CD8-positive, alpha-beta memory T cell (primary cell): Measurements from ENCODE around the gene HDGF. TPM values are rescaled to one million over a fixed set of nuclear protein-coding genes. Genes with fewer than 3 reads are reported as not detected.
A peak's percentile ranks its signal among the peaks of the same experiment; 100 is the strongest.
"Not testable (repeated sequence)": the region's sequence is repeated elsewhere in the genome, so short reads cannot be mapped to it uniquely, and the experiment has no call there.

ENCODE experiments used
- CTCF ChIA-PET: fragments of 350-600 bp; sonication (Branson Sonifier 250); formaldehyde crosslinking; loops from one replicate; lab custom pipeline; 2021; ENCODE audit warnings: antibody characterized with exemption; lab: Charles Lee
- POLR2A ChIA-PET: fragments of 350-600 bp; sonication (Branson Sonifier 250); formaldehyde crosslinking; loops from one replicate; lab custom pipeline; 2021; ENCODE audit warnings: antibody characterized with exemption; lab: Charles Lee
- DNase-seq, 5 donors: peaks; one replicate each; pipeline versions ENCODE4 v3.0.0 to v3.0.0-alpha.2; 2020 to 2022; ENCODE audit warnings: mixed read lengths in 1 of 5
- H3K27ac ChIP-seq: one replicate; pipeline ENCODE4 v1.7.0; 2013; ENCODE audit warnings: low read depth, mild to moderate bottlenecking, low read length, moderate library complexity
- H3K27me3 ChIP-seq: 2 replicates; pipeline ENCODE4 v1.7.0; 2013; ENCODE audit warnings: low read length, mild to moderate bottlenecking; ENCODE audit not compliant: insufficient read depth, poor library complexity, severe bottlenecking
- H3K36me3 ChIP-seq: 2 replicates; pipeline ENCODE4 v1.7.0; 2013; ENCODE audit warnings: mild to moderate bottlenecking, low read length, moderate library complexity; ENCODE audit not compliant: insufficient read depth
- H3K4me1 ChIP-seq: 2 replicates; pipeline ENCODE4 v1.7.0; 2013; ENCODE audit warnings: mild to moderate bottlenecking, low read length, moderate library complexity; ENCODE audit not compliant: insufficient read depth
- H3K4me3 ChIP-seq: 2 replicates; pipeline ENCODE4 v1.7.0; 2013; ENCODE audit warnings: mild to moderate bottlenecking, low read length
- H3K9me3 ChIP-seq: 2 replicates; pipeline ENCODE4 v1.7.0; 2013; ENCODE audit warnings: mild to moderate bottlenecking, low read length
- H3K27ac Mint-ChIP-seq, 8 donors: one replicate each; pipeline ENCODE4 v1.8.0; 2020 to 2021; ENCODE audit warnings: mixed read lengths in 8 of 8, mild to moderate bottlenecking in 6 of 8, inconsistent platforms in 3 of 8, moderate library complexity in 3 of 8
- H3K27me3 Mint-ChIP-seq, 2 donors: one replicate each; pipeline ENCODE4 v1.8.0; 2020 to 2021; ENCODE audit warnings: mixed read lengths in 2 of 2, mild to moderate bottlenecking in 1 of 2, moderate library complexity in 1 of 2
- H3K36me3 Mint-ChIP-seq, 3 donors: one replicate each; pipeline ENCODE4 v1.8.0; 2020 to 2021; ENCODE audit warnings: mixed read lengths in 3 of 3, inconsistent platforms in 1 of 3, mild to moderate bottlenecking in 1 of 3
- H3K4me1 Mint-ChIP-seq, 3 donors: one replicate each; pipeline ENCODE4 v1.8.0; 2020 to 2021; ENCODE audit warnings: mixed read lengths in 3 of 3, inconsistent platforms in 1 of 3, mild to moderate bottlenecking in 1 of 3
- H3K4me3 Mint-ChIP-seq, 7 donors: one replicate each; pipeline ENCODE4 v1.8.0; 2020 to 2021; ENCODE audit warnings: mixed read lengths in 7 of 7, mild to moderate bottlenecking in 6 of 7, moderate library complexity in 4 of 7, inconsistent platforms in 2 of 7
- H3K9me3 Mint-ChIP-seq, 5 donors: one replicate each; pipeline ENCODE4 v1.8.0; 2020 to 2022; ENCODE audit warnings: mixed read lengths in 5 of 5, mild to moderate bottlenecking in 3 of 5, moderate library complexity in 2 of 5, inconsistent platforms in 1 of 5
- polyA plus RNA-seq: library from polyadenylated mRNA; unstranded; fragments of 300-500 nt; fragmentation: Illumina TruSeq; gene quantifications from one replicate; pipeline ENCODE4 v1.2.3, GENCODE V29; 2021
- total RNA-seq, 2 experiments: library from RNA; stranded (reverse); gene quantifications; one replicate each; pipeline ENCODE4 v1.2.3, GENCODE V29; 2021

Gene HDGF
- total and polyA plus RNA-seq, 3 experiments from 2014 or later, result 46.0 to 299 (median 297) TPM

DNA sequence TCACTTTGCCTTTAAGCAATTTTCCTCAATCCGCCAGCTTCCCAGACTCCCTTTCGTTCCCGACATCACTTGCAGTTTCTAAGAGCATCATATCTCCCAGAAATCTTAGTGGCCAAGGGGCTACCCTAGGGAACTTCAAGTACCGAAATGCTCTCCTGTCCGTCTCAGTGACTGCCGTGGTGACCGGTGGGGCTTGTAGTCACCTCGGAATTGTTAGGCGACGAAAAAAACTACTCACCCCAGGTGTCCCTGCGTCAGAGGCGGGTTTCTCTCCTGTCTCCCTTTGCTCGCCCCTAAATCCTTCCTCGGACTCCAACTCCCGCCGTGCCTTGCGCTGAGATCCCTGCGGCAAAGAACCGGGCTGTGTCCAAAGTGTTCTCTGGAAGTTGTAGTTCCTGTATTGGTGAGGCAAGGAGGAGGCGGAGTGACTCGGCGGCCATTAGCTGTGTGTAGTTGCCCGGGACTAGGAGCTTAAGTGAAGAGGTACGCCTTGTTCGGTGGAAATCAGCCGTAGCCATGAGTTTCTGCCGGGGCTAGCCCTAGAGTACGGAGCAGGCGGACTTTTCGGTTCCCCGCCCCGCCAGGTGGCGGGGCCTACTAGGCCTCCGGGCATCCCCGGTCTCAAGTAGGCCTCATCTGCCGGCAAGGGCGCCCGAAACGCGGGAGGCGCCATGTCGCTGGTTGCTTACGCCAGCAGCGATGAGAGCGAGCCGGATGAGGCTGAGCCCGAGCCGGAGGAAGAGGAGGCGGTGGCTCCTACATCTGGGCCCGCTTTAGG is 15.8 kb upstream of the HDGF start, which contains the start of gene PRCC:
Gene PRCC, plus strand, starts transcription at position 435 of the 778 bp plus-strand sequence. Its CDS starts 237 bp downstream, at position 672.
- DNase-seq, result peak; percentile 93 to 99 (median 99)
- peaks cover 4 to 27% (median 4%) of the 10 kb centered on the region in 3 donors for H3K36me3 Mint-ChIP-seq
- H3K4me3 Mint-ChIP-seq, result no peak within 1 kb of the TSS
- CTCF ChIA-PET, result interaction anchor here (1.4 to 10.4 kb wide), 6 partner anchors 11 to 78 kb away, joined by 3 to 92 read pairs (median 8); partner anchors contain the start of genes HDGF, ISG20L2, METTL25B and MRPL24
- Histone ChIP-seq H3K9me3 (no peaks in the 10 kb centered on the region), H3K27me3 (no peaks in the 10 kb centered on the region), H3K4me3 (peak within 1 kb of the TSS; percentile 85), H3K27ac (peak within 1 kb of the TSS; percentile 97), H3K4me1 (peaks cover 42% of the 10 kb centered on the region), H3K36me3 (peaks cover 12% of the 10 kb centered on the region)
- POLR2A ChIA-PET, result interaction anchor here (0.7 to 3.3 kb wide), 4 partner anchors 15 to 159 kb away, joined by 3 to 42 read pairs (median 22); partner anchors contain the start of genes HDGF, ISG20L2, METTL25B and MRPL24
- peaks cover 0 to 1% of the 10 kb centered on the region in 2 donors for H3K27me3 Mint-ChIP-seq
- H3K9me3 Mint-ChIP-seq, result no peaks in the 10 kb centered on the region
- H3K4me1 Mint-ChIP-seq, result peaks cover 28 to 46% (median 37%) of the 10 kb centered on the region in 3 donors
- H3K27ac Mint-ChIP-seq, result peak within 1 kb of the TSS in 2 of 8 donors; percentile 85 to 96

DNA sequence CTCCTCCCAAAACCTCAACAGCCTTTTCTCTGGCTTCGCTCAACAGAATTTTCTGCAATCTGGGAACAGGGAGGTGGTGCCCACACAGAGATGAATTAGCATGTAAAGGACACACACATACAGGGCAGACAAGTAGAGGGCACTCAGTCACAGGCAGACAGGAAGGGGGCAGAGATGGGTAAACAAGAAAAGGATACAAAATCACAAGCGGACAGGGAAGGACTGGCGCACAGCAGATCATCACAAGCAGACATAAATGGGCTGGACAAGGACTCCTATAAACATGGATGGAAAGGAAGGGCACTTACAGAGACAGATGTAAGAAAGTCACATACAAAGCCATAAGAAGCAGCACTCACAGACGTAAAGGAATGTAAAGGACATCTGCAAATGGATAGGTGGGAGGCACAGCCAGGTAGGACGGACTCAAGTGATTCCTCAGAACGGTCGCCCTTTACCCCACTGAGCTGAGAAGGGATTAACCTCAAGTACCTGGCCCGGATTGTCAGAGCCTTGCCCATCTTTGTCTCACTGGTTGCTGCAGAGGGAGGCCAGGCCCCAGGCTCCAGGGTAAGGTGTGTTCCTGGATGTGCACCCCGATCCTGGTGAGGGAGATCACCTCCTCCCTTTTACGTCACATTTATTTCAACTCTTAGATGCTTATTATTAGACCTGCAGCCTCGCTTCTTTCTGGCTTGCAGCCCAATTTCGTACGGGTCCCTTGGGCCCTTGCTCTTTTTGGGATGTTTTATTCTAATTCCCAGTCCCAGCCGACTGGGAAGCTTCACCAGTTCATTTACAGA is 15.0 kb upstream of the HDGF start:
- POLR2A ChIA-PET, result interaction anchor here (2.3 to 3.3 kb wide), 3 partner anchors 15 to 39 kb away, joined by 16 to 42 read pairs (median 28); partner anchors contain the start of genes HDGF, ISG20L2, METTL25B and MRPL24
- peaks cover 40% of the 10 kb centered on the region for H3K4me1 ChIP-seq
- Mint-ChIP-seq H3K27ac (peak overlapping the region in 1 of 8 donors; percentile 96), H3K4me1 (peaks cover 26 to 39% (median 33%) of the 10 kb centered on the region in 3 donors), H3K9me3 (no peaks in the 10 kb centered on the region), H3K36me3 (peaks cover 4 to 24% (median 4%) of the 10 kb centered on the region in 3 donors), H3K4me3 (no peak overlapping the region), H3K27me3 (peaks cover 0 to 1% of the 10 kb centered on the region in 2 donors)
- peak overlapping the region; percentile 97 for H3K27ac ChIP-seq
- no peaks in the 10 kb centered on the region for H3K9me3 ChIP-seq
- CTCF ChIA-PET, result interaction anchor here (1.3 to 10.4 kb wide), 6 partner anchors 10 to 77 kb away, joined by 3 to 92 read pairs (median 8); partner anchors contain the start of genes CRABP2, HDGF, ISG20L2 and METTL25B
- peak overlapping the region; percentile 85 for H3K4me3 ChIP-seq
- no peak for DNase-seq
- H3K27me3 ChIP-seq, result no peaks in the 10 kb centered on the region
- H3K36me3 ChIP-seq, result peaks cover 12% of the 10 kb centered on the region

DNA sequence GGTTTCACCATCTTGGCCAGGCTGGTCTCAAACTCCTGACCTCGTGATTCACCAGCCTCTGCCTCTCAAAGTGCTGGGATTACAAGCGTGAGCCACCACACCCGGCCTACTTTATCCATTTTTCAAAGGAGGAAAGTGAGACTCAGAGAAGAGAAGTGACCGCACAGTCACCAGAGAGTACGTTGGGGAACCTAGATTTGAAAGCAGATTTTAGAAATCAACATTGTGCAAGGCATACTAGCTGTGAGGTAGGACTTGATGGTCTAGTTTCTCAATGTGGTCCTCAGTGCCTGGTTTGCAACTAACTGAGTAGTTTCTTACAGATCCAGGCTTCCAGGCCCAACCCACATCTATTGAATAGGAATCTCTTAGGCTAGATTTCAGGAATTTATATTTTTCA is 14.2 kb upstream of the HDGF start:
- peaks cover 4% of the 10 kb centered on the region for H3K36me3 ChIP-seq
- no peaks in the 10 kb centered on the region for H3K9me3 ChIP-seq
- Mint-ChIP-seq H3K4me3 (no peak overlapping the region), H3K36me3 (peaks cover 0 to 16% (median 0%) of the 10 kb centered on the region in 3 donors), H3K27ac (peak overlapping the region in 1 of 8 donors; percentile 96), H3K4me1 (peaks cover 19 to 31% (median 25%) of the 10 kb centered on the region in 3 donors), H3K27me3 (no peaks in the 10 kb centered on the region), H3K9me3 (no peaks in the 10 kb centered on the region)
- CTCF ChIA-PET, result interaction anchor here (1.3 to 10.4 kb wide), 4 partner anchors 14 to 60 kb away, joined by 3 to 92 read pairs (median 12); partner anchors contain the start of genes CRABP2, HDGF, ISG20L2 and METTL25B
- POLR2A ChIA-PET, result interaction anchor here (2.3 to 3.3 kb wide), 3 partner anchors 14 to 38 kb away, joined by 16 to 42 read pairs (median 28); partner anchors contain the start of genes HDGF, ISG20L2, METTL25B and MRPL24
- H3K4me1 ChIP-seq, result peaks cover 32% of the 10 kb centered on the region
- peak overlapping the region; percentile 10 for H3K27ac ChIP-seq
- no peak overlapping the region for H3K4me3 ChIP-seq
- no peaks in the 10 kb centered on the region for H3K27me3 ChIP-seq
- DNase-seq, result no peak

DNA sequence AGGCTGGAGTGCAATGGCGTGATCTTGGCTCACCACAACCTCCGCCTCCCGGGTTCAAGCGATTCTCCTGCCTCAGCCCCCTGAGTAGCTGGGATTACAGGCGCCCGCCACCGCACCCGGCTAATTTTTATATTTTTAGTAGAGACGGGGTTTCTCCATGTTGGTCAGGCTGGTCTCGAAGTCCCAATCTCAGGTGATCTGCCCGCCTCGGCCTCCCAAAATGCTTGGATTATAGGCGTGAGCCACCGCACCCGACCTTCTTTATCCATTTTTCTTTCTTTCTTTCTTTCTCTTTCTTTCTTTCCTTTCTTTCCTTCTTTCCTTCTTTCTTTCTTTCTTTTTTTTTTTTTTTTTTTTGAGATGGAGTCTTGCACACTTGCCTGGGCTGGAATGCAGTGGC is 13.7 kb upstream of the HDGF start:
- not testable (repeated sequence) for H3K27me3 ChIP-seq, H3K9me3 Mint-ChIP-seq, H3K27ac ChIP-seq, H3K4me3 ChIP-seq, H3K27ac Mint-ChIP-seq, H3K9me3 ChIP-seq, H3K27me3 Mint-ChIP-seq, H3K36me3 ChIP-seq, H3K4me3 Mint-ChIP-seq, DNase-seq
- Mint-ChIP-seq H3K4me1 (peaks cover 17 to 26% (median 19%) of the 10 kb centered on the region in 3 donors), H3K36me3 (peaks cover 0 to 12% (median 0%) of the 10 kb centered on the region in 3 donors)
- POLR2A ChIA-PET, result interaction anchor here (3.3 kb wide), 1 partner anchor 38 kb away, joined by 28 read pairs; the partner anchor contains the start of genes ISG20L2 and METTL25B
- peaks cover 27% of the 10 kb centered on the region for H3K4me1 ChIP-seq
- CTCF ChIA-PET, result interaction anchor here (1.3 to 10.4 kb wide), 2 partner anchors 38 to 59 kb away, joined by 3 to 92 read pairs; partner anchors contain the start of genes CRABP2, ISG20L2 and METTL25B

- Histone ChIP-seq H3K27me3 (no peaks in the 10 kb centered on the region), H3K9me3 (no peaks in the 10 kb centered on the region), H3K4me3 (no peak overlapping the region), H3K27ac (no peak overlapping the region), H3K4me1 (no peaks in the 10 kb centered on the region), H3K36me3 (no peaks in the 10 kb centered on the region)
- CTCF ChIA-PET, result interaction anchor here (1.0 kb wide), 1 partner anchor 13 kb away, joined by 3 read pairs; no protein-coding TSS in a partner anchor
- H3K27ac Mint-ChIP-seq, result no peak overlapping the region
- POLR2A ChIA-PET, result no interaction called here
- H3K27me3 Mint-ChIP-seq, result no peaks in the 10 kb centered on the region
- no peaks in the 10 kb centered on the region for H3K9me3 Mint-ChIP-seq
- no peak for DNase-seq
- peaks cover 0 to 3% (median 0%) of the 10 kb centered on the region in 3 donors for H3K4me1 Mint-ChIP-seq
- H3K36me3 Mint-ChIP-seq, result no peaks in the 10 kb centered on the region
- H3K4me3 Mint-ChIP-seq, result no peak overlapping the region
These were observed 9.3 kb upstream of the HDGF start for GRCh38 chr1:156760796-156761104.

DNA sequence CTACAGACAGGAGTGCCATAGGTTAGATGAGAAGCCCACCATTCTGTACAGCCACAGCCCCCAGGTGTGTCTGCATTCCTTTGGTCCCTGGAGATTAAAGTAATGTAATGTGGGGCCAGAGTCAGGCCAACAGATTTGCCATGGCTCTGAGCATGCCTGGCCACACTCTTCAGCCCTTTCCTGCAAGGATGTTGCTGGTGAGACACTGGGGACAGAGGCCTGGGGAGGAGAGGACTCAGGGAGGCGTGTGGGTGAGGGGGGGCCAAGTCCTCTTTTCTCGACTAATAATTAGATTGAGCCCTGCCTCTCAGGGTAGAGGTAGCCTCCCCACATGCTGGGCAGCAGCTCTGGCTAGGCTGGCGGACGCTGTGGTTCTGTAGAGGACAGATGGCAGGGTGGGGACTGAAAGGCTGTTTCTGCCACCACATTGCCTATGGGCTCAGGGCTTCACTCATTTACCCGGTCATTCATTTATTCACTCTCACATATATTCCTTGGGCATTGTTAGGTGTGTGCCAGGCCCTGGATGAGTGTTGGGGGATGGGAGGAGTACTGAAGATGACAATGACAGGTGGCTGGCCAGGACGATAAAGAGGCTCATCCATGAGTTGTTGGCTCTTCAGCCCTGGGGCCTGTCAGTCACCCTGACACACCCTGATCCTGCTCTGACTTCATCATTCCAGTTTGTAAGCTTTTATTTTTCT is 8.8 kb upstream of the HDGF start:
- CTCF ChIA-PET, result interaction anchor here (1.0 kb wide), 1 partner anchor 13 kb away, joined by 3 read pairs; no protein-coding TSS in a partner anchor
- POLR2A ChIA-PET, result no interaction called here
- H3K4me3 Mint-ChIP-seq, result no peak overlapping the region

More for the DNA sequence above, 8.8 kb upstream of the HDGF start:
- no peaks in the 10 kb centered on the region for H3K27me3 Mint-ChIP-seq
- no peaks in the 10 kb centered on the region for H3K36me3 Mint-ChIP-seq
- H3K9me3 Mint-ChIP-seq, result no peaks in the 10 kb centered on the region
- Histone ChIP-seq H3K36me3 (no peaks in the 10 kb centered on the region), H3K4me3 (no peak overlapping the region), H3K9me3 (no peaks in the 10 kb centered on the region), H3K27ac (no peak overlapping the region), H3K27me3 (no peaks in the 10 kb centered on the region), H3K4me1 (no peaks in the 10 kb centered on the region)
- no peak for DNase-seq
- H3K4me1 Mint-ChIP-seq, result peaks cover 1 to 5% (median 3%) of the 10 kb centered on the region in 3 donors
- peak overlapping the region in 1 of 8 donors; percentile 87 for H3K27ac Mint-ChIP-seq
